Vagina (tissue), 2 donors: Measurements from ENCODE around the gene SLC24A3.

ENCODE experiments used
- POLR2AphosphoS5 ChIP-seq, 2 donors: sonication (generic); formaldehyde crosslinking; IDR thresholded peaks; one replicate each; pipeline ENCODE4 v1.9.0; 2017; ENCODE audit warnings: antibody characterized with exemption in 2 of 2, mild to moderate bottlenecking in 2 of 2, low read depth in 1 of 2; ENCODE audit not compliant: insufficient read depth in 1 of 2
- TF ChIP-seq, protein P1 (sequence below), 3 experiments: fragments of 450-650 bp in 2 of 3; fragments of 200-600 bp in 1 of 3; sonication (generic) in 1 of 3; IDR thresholded peaks; one replicate each; pipeline ENCODE4 v1.5.1; 2017 to 2019; ENCODE audit warnings: antibody characterized with exemption in 3 of 3, mild to moderate bottlenecking in 2 of 3, moderate library complexity in 2 of 3

- TF ChIP-seq POLR2AphosphoS5 (IDR thresholded peaks at IDR 0.05; ENCODE audit: insufficient read depth in 1 of 2, low read depth in 1 of 2) = no peak
- TF ChIP-seq, protein P1, sequence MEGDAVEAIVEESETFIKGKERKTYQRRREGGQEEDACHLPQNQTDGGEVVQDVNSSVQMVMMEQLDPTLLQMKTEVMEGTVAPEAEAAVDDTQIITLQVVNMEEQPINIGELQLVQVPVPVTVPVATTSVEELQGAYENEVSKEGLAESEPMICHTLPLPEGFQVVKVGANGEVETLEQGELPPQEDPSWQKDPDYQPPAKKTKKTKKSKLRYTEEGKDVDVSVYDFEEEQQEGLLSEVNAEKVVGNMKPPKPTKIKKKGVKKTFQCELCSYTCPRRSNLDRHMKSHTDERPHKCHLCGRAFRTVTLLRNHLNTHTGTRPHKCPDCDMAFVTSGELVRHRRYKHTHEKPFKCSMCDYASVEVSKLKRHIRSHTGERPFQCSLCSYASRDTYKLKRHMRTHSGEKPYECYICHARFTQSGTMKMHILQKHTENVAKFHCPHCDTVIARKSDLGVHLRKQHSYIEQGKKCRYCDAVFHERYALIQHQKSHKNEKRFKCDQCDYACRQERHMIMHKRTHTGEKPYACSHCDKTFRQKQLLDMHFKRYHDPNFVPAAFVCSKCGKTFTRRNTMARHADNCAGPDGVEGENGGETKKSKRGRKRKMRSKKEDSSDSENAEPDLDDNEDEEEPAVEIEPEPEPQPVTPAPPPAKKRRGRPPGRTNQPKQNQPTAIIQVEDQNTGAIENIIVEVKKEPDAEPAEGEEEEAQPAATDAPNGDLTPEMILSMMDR (IDR thresholded peaks at IDR 0.05) = no peak
These were observed 489.0 kb downstream of the SLC24A3 start for GRCh38 chr20:19701429-19701828.
